HG02588 (cell line): Measurements from ENCODE around the gene C19orf53.

Source experiments
- ATAC-seq: cut with Tn5 transposase; IDR thresholded peaks from one replicate; pipeline ENCODE4 v1.9.1; 2021; ENCODE audit warnings: mild to moderate bottlenecking, moderate library complexity; ENCODE audit not compliant: unreplicated experiment

Gene C19orf53

DNA sequence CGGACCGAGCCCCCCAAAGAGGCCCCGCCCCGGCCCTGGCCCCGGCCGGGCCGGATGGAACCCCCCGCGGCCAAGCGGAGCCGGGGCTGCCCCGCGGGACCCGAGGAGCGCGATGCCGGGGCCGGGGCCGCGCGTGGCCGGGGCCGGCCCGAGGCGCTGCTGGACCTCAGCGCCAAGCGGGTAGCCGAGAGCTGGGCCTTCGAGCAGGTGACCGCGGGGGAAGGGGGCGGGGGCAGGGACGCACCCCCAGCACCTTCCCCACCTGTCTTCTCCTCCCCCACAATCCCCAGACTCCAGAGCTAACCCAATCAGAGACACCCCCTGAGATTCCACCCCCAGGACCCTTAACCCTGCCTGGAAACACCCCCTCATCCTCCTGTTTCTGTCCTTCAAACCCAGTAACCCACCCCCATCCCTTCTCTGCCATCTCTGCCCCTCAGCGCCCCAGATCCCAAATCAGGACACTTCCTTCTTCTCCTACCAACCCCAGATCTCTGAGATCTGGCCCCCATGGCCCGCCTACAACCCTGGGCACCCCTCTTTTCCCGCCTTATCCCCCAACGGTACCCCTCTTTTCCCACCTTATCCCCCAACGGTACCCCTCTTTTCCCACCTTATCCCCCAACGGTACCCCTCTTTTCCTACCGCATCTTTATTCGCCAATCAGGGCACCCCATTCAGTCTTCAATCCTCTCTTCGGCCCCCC is 21.5 kb downstream of the C19orf53 start:
- ATAC-seq = peak; percentile 36

DNA sequence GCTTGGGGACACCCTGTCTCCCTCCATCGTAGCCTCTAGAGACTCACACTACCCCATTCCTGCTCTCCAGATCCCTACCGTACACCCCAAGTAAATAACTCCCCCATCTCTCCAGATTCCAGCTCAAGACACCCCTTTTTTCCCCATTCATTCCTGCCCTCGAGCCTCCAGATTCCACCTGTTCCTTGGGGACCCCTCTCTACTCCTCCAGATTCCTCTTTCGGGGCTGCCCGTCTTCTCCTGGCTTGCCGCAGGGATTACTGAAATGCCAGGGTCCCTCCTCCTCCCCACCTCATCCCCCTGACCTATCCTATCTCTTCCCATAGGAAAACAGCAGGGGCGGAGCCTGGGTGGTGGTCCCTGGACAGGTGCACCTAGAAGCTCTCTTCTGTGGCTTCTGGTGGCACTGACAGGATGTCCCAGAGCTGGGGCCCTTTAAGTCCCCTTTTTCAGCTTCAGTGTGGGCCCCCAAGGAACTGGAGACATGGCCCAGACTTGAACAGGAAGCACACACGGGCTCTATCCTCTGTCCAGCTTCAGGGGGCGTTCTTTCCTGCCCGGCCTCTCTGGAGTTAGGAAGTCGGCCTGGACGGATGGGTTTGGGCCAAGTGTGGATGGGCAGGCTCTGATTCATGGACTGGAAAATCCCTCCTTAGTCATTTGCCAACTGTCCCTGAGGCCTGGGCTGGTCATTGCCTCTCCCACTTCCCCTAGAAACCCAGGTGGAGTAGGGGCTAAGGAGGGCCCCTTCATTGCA is 22.2 kb downstream of the C19orf53 start:
- ATAC-seq = no peak

- ATAC-seq = no peak
Measured at GRCh38 chr19:13797058-13797440, 22.8 kb downstream of the C19orf53 start.

DNA sequence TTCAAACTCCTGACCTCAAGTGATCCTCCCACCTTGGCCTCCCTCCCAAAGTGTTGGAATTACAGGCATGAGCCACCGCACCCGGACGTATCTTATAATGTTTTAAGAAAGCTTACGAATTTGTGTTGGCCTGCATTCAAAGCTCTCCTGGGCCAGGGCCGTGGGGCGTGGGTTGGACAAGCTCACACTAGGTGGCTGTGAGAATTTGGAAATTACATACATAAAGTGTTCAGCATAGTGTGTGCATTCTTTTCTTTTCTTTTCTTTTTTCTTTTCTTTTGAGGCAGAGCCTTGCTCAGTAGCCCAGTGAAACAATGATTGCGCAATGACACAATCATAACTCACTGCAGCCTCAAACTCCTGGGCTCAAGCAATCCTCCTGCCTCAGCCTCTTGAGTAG is 23.6 kb downstream of the C19orf53 start:
- ATAC-seq = no peak

- ATAC-seq = no peak
Measured at GRCh38 chr19:13799669-13800068, 25.4 kb downstream of the C19orf53 start.

DNA sequence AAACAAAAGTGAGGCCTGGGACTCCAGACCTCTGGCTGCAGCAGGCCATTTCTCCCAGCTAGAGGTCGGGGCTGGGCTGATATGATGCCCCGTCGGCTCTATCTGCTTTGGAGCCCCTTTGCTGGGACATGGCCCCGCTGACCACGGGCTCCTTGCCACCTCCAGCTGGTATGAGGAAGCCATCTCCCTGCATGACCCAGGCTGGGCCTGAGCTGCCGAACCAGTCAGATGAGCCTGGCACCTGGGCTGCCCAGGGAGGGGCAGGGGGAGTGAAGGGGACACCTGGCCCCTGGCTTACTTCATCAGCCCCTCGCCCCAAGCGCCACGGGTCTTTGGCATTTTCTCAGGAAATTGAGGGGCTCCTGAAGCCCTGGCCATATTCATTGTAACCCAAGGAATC is 28.8 kb downstream of the C19orf53 start:
- no peak for ATAC-seq

DNA sequence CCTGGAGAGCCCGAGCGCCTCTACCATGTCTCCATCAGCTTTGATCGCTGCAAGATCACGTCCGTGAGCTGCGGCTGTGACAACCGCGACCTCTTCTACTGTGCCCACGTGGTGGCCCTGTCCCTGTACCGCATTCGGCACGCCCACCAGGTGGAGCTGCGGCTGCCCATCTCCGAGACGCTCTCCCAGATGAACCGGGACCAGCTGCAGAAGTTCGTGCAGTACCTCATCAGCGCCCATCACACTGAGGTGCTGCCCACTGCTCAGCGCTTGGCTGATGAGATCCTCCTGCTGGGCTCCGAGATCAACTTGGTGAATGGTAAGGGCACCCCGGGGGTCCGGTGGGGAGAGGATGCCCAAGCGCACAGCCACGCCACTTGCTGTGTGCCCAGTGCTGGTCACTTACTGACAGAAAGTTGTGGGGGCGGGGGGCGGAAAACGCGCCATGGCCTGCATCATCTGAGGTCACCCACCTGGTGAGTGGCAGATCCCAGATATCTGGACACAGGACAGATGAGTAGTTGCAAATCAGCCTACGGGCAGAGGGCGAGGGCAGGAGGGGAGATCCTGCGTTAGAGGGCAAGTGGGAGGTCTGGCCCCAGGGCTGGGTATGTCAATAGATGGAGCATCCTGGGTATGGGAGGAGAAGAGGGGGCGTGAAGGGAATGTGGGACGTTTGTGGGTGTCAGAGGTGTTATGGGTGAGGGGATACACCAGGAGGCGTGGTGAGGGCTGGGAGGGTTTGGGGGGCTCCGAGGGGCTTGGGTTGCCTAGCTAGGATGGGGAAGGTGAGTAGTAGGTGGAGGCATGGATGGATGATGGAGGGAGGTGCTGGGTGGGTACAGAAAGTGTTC is 30.8 kb downstream of the C19orf53 start:
- no peak for ATAC-seq

- ATAC-seq = no peak
Measured at GRCh38 chr19:13806728-13807127, 32.5 kb downstream of the C19orf53 start.

GRCh38 chr19:13807421-13808021 is 33.3 kb downstream of the C19orf53 start:
- no peak for ATAC-seq

DNA sequence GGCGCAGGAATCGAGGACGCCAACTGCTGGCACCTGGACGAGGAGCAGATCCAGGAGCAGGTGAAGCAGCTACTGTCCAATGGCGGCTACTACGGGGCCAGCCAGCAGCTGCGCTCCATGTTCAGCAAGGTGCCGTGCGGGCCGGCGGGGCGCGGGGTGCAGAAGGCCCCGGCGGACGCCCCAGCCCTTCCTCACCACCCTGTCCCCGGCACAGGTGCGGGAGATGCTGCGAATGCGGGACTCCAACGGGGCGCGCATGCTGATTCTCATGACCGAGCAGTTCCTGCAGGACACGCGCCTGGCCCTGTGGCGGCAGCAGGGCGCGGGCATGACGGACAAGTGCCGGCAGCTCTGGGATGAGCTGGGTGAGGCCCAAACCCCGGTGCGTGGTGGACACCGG is 34.6 kb downstream of the C19orf53 start:
- ATAC-seq = no peak

DNA sequence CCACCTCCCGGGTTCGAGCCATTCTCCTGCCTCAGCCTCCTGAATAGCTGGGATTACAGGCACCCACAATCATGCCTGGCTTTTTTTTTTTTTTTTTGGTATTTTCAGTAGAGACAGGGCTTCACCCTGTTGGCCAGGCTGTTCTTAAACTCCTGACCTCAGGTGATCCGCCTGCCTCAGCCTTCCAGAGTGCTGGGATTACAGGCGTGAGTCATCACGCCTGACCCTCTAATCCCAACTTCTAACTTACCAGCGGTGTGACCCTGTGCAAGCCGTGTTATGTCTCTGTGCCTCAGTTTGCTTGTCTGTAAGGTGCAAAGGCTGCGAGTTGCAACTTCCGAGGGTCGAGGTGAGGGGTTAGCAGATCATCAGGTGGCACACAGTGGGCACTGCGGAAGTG is 38.3 kb downstream of the C19orf53 start:
- ATAC-seq = no peak

DNA sequence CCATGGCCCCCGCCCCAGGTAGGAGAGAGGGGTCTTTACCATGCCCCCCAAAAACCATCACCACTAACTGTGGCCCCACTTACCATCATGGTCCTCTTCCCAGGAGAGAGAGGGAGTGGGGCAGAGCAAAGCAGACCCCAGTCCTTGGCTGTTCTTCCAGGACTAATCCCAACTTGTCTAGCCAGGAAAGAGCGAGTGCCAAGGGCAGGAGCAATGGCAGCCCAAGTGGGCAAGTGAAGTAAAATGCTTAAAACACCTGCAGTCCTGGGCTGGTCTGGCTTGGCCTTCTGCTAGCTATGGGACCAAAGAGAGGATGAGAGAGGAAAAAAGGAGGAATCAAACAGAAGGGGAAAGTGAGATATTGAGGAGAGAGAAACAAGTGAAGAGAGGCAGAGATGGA is 38.9 kb downstream of the C19orf53 start:
- ATAC-seq = no peak

DNA sequence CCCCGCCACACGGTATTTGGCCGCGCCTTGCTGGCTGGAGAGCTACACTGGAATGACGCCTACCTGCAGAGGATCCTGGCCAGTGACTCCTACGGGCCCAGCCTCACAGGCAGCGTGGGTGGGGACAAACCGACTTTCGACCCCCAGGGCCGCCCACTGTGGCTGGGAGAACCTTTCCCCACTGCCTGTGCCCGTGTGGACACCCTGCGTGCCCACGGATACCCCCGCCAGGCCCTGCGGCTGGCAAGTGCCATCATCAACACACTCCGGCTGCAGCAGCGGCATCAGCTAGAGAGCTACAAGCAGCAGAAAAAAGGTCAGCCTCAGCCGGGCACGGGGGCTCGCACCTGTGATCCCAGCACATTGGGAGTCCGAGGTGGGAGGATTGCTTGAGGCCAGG is 40.3 kb downstream of the C19orf53 start:
- ATAC-seq = no peak

DNA sequence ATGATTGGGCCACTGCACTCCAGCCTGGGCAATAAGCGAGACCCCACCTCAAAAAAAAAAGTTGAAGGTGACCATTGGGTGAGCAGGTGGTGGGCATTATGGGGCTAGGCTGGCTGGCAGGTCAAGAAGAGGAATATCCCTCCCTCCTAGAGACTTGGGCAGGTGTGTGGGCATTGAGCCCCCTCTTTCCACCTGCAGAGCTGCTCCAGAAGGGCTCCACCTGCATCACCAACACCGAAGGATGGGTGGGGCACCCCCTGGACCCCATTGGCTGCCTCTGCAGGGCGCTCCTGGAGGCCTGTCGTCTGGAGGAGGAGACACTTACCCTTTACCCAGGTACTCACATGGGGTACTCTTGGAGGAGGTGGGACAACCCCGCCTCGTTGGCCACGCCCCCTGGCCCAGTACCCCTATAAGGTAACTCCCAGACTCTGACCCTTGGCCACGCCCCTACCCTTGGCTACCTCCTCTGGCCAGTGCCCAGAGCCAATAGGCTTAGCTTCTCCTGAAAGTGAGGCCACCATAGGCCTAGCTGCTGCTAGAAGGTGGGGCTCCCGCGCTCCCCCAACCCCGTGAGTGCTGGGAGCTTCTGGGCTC is 42.9 kb downstream of the C19orf53 start:
- ATAC-seq = no peak

DNA sequence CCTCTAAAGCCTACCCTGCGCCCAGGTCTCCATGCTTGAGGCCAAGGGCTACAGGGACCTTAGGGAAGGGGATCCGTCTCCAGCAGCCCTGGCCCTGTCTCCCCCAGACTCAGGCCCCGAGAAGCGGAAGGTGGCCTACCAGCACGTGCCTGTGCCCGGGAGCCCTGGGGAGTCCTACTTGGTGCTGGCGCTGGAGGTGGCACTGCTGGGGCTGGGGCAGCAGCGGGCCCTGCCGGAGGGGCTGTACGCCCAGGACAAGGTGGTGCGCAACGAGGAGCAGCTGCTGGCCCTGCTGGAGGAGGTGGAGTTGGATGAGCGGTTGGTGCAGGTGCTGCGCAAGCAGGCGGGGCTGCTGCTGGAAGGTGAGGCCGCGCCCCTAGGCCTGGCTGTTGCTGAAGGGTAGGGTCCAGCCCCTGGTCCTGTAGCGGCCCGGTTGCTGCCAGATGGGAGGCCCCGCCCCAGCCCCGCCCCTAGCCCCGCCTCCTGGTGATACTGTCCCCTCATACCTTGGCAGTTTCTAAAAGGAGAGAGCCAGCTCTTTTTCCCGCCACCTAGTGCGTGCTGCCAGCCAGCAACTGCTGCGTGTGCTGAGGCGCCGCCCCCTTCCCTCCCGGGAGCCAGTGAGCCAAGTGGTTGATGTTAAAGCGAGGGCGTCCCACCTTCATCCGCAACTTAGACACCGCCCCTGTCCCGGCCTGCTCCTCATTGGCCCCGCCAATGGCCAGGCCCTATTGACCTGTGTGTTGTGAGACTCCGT is 43.5 kb downstream of the C19orf53 start:
- ATAC-seq = no peak

DNA sequence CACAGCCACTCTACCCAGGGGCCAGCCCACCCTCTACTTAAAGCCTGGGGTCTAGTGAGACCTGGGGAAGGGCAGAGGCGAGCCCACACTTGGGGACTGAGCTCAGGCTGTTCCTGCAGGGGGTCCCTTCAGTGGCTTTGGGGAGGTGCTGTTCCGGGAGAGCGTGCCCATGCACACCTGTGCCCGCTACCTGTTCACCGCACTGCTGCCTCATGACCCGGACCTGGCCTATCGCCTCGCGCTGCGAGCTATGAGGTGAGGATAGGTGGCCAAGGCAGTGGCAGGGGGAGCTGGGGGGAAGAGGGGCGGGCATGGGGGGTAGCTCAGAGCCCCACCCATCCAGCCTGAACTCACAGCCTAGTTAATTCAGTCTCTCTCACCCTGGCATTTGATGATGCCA is 45.0 kb downstream of the C19orf53 start:
- ATAC-seq = no peak

GRCh38 chr19:13821292-13821691 is 47.0 kb downstream of the C19orf53 start:
- ATAC-seq = no peak

GRCh38 chr19:13823256-13823655 is 49.0 kb downstream of the C19orf53 start:
- no peak for ATAC-seq

DNA sequence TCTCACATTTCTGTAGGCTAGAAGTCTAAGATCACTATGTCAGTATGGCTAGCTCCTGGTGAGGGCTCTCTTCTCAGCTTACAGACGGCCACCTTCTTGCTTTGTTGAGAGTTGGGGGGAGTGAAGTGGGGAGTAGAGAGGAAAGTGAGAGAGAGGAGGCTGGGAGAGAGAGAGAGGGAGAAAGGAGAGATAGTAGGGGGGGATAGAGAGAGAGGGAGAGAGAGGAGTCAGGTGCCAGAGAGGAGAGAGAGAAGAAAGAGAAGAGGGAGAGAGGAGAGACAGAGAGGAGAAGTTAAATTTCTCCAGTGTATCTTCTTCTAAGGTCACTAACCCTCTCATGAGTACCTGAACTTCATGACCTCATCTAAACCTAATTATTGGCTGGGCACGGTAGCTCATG is 49.6 kb downstream of the C19orf53 start:
- no peak for ATAC-seq

- no peak for ATAC-seq
Measured at GRCh38 chr19:13824703-13825102, 50.4 kb downstream of the C19orf53 start.
